AG08396 (cell line): ENCODE data around the gene WDR5B.

Source experiments
- DNase-seq: peaks from one replicate; pipeline ENCODE4 v3.0.0; 2012; ENCODE audit warnings: low spot score, mixed read lengths

The WDR5B gene

GRCh38 chr3:122365582-122366378, 50.1 kb downstream of the WDR5B start:
- peak; percentile 41 for DNase-seq

- no peak for DNase-seq
Observed at GRCh38 chr3:122365073-122365472, 50.8 kb downstream of the WDR5B start.

- DNase-seq, result no peak
Observed at GRCh38 chr3:122364490-122364889, 51.4 kb downstream of the WDR5B start.
